ENCODE data around the gene LRRC39.

DNA sequence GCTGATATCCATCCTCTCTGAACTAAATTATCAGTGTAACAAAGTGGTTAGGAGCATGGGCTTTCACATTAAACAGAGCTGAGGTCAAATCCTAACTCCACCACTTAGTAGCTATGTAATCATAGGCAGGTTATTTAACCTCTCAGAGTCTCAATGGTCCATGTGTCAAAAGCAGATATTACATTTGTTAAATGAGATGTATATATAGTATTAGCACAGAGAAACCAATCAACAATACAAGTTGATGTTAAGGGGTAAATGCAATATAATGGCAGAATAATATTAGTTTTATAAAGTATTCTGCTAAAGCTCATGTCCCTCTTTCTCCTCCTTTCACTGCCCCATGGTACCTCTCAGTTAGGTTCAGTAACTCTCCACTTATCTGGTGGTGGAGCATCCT, 44.4 kb upstream of the LRRC39 start:
- TF ChIP-seq, protein P1, sequence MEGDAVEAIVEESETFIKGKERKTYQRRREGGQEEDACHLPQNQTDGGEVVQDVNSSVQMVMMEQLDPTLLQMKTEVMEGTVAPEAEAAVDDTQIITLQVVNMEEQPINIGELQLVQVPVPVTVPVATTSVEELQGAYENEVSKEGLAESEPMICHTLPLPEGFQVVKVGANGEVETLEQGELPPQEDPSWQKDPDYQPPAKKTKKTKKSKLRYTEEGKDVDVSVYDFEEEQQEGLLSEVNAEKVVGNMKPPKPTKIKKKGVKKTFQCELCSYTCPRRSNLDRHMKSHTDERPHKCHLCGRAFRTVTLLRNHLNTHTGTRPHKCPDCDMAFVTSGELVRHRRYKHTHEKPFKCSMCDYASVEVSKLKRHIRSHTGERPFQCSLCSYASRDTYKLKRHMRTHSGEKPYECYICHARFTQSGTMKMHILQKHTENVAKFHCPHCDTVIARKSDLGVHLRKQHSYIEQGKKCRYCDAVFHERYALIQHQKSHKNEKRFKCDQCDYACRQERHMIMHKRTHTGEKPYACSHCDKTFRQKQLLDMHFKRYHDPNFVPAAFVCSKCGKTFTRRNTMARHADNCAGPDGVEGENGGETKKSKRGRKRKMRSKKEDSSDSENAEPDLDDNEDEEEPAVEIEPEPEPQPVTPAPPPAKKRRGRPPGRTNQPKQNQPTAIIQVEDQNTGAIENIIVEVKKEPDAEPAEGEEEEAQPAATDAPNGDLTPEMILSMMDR (IDR thresholded peaks at IDR 0.05), result no peak
- TF ChIP-seq, protein P2, sequence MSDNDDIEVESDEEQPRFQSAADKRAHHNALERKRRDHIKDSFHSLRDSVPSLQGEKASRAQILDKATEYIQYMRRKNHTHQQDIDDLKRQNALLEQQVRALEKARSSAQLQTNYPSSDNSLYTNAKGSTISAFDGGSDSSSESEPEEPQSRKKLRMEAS (CRISPR knock-in tag; IDR thresholded peaks at IDR 0.05), result no peak
- TF ChIP-seq, protein P3, sequence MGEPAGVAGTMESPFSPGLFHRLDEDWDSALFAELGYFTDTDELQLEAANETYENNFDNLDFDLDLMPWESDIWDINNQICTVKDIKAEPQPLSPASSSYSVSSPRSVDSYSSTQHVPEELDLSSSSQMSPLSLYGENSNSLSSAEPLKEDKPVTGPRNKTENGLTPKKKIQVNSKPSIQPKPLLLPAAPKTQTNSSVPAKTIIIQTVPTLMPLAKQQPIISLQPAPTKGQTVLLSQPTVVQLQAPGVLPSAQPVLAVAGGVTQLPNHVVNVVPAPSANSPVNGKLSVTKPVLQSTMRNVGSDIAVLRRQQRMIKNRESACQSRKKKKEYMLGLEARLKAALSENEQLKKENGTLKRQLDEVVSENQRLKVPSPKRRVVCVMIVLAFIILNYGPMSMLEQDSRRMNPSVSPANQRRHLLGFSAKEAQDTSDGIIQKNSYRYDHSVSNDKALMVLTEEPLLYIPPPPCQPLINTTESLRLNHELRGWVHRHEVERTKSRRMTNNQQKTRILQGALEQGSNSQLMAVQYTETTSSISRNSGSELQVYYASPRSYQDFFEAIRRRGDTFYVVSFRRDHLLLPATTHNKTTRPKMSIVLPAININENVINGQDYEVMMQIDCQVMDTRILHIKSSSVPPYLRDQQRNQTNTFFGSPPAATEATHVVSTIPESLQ (CRISPR knock-in tag; IDR thresholded peaks at IDR 0.05), result no peak
- TF ChIP-seq, protein P4, sequence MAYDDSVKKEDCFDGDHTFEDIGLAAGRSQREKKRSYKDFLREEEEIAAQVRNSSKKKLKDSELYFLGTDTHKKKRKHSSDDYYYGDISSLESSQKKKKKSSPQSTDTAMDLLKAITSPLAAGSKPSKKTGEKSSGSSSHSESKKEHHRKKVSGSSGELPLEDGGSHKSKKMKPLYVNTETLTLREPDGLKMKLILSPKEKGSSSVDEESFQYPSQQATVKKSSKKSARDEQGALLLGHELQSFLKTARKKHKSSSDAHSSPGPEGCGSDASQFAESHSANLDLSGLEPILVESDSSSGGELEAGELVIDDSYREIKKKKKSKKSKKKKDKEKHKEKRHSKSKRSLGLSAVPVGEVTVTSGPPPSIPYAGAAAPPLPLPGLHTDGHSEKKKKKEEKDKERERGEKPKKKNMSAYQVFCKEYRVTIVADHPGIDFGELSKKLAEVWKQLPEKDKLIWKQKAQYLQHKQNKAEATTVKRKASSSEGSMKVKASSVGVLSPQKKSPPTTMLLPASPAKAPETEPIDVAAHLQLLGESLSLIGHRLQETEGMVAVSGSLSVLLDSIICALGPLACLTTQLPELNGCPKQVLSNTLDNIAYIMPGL (CRISPR knock-in tag; IDR thresholded peaks at IDR 0.05), result no peak
- TF ChIP-seq ZNF671 (CRISPR knock-in tag; IDR thresholded peaks at IDR 0.05) (no peak), FOXP1 (CRISPR knock-in tag; IDR thresholded peaks at IDR 0.05; ENCODE audit: borderline replicate concordance) (no peak), TEAD4 (CRISPR knock-in tag; IDR thresholded peaks at IDR 0.05) (no peak), RORB (CRISPR knock-in tag; IDR thresholded peaks at IDR 0.05) (no peak)

Measured in WTC11 (cell line).